LoVo (cell line): ENCODE data around the gene RFWD3.

Experiments
- DNase-seq: peaks from one replicate; pipeline ENCODE4 v3.0.0-alpha.2; 2016; ENCODE audit warnings: low spot score

RFWD3 gene

DNA sequence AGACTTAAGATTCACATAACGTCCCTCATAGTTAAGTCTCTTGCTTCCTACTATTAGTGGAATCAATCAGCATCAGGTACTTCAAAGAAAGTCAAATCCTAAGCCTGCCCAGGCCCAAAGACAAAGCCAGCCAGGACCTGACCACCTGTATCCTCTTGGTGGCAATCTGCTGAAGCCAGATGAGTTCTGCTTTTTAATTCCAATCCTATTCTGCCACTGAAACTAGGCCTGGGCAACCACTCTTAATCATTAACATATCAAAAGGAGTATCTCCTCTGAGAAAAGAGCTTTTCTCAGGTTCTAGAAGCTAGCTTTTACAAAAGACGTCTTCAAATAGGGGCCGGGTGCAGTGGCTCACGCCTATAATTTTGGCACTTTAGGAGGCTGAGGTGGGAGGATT lies 44.7 kb downstream of the RFWD3 start:
- DNase-seq, result no peak

DNA sequence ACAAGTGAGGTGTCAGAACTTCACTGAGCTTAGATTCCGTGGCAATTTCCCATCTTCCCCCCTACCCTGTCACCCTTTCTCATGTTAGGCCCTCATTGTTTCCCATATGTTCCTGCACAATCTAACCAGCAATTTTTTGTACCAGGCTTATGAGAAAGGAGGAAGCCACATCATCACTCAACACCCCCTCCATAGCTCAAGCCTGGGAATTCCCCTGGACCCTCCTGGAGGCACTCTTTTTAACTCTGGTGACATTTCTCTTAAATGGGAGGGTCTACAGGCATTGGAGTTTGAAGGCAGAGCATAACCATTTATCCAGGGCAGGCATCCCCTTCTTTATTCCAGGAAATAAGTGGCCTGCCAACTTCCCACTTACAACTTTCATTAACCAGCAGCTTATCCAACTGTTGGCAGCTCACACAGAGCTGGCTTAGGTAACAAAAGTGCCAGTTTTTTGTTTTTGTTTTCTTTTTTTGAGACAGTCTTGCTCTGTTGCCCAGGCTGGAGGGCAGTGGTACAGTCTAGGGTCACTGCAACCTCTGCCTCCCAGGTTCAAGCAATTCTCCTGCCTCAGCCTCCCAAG lies 49.4 kb downstream of the RFWD3 start:
- no peak for DNase-seq

DNA sequence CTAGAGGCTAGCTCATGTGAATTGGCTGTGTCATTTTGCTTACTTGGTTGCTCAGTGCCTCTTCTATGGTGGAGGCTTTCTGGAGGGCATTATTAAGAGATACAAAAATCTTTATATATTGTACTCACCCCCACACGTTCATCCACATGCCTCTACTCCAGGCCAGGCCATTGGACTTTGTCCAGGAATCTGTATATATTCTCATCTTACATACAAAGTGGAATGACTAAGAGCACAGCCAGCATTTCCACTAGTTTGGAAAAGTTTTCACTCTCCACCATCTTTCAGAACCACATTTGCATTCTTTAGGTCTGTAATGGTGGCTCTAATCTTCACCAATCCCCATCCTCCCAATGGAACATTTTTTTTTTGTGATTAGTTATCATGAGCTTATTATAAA lies 55.0 kb downstream of the RFWD3 start:
- no peak for DNase-seq

DNA sequence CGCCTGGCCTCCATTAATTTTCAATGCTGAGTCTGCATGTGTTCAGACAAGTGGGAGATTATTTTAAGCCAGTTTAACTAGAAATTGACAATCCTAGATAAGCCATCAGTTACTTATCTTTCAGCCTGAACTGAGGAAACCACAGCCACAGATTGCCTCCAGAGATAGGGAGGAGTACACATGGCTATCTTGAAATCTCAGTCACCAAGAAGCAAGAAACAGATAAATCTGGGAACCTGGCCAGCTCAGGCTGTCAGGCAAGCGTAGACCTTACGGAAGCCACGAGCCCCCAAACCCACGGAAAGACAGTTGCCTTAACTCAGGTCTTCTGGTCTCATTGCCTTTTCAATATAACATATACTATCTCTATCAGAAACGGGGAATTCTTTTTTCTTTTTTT lies 57.7 kb downstream of the RFWD3 start:
- no peak for DNase-seq

DNA sequence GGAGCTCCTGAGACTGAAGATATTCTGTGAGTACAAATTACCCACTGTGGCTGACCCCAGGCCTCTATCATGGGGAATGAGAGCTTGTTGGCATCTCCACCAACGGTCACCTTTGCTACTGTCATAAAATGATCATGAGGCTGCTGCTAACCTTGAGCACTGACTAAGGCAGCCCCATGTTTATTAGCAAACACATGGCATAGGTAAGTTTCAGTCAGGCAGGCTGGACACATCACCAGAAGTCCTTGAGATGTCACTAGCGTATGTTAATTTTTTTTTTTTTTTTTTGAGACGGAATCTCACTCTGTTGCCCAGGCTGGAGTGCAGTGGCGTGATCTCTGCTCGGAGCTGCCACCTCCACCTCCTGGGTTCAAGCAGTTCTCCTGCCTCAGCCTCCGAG lies 58.3 kb downstream of the RFWD3 start:
- DNase-seq, result no peak

DNA sequence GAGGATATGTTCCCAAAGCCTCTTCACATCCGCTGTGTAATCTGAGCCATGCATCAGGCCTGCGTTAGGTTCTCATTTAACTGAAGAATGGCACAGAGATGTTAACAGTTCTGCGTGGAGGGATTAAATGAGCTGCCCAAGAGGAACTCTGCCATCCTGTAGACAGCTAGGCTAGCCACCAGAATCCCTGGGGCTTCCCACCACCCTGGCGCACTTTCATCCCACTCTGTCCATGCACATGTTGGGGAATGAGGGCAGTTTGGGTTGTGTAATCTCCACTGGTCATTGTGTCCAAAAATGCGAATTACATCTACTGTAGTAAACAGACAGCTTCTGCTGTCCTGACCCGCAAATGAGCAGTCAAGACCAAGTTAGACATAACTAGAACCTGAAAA lies 58.7 kb downstream of the RFWD3 start:
- DNase-seq, result no peak

DNA sequence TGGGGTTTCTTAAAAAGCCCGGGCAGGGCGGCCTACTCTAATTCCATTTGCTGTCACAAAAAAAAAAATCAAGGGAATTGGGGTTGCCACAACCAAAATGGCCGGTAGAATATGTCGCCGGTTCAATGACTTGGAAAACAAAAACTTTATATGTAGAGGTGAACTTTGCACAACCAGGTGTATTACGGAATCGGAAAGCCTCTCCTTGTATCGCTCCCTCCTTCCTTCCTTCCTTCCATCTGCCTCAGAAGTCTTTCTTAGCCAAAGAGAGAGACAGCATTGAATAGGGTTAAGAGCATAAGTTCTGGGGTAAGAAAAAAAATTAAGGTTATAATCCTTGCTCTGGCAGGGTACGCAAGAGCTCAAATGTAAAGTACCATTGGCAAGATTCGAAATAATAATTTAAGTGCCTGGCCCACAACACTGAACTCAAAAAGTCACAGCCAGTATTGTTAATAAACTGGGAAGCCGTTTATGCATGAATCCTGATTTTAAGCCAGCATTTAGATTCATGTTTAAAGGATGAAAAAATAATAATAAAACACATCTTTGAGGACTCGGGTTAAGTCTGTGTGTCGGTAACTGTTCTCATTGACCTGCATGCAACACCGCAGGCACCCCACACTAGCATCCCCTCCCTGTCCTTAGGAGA lies 59.2 kb downstream of the RFWD3 start:
- DNase-seq, result no peak

DNA sequence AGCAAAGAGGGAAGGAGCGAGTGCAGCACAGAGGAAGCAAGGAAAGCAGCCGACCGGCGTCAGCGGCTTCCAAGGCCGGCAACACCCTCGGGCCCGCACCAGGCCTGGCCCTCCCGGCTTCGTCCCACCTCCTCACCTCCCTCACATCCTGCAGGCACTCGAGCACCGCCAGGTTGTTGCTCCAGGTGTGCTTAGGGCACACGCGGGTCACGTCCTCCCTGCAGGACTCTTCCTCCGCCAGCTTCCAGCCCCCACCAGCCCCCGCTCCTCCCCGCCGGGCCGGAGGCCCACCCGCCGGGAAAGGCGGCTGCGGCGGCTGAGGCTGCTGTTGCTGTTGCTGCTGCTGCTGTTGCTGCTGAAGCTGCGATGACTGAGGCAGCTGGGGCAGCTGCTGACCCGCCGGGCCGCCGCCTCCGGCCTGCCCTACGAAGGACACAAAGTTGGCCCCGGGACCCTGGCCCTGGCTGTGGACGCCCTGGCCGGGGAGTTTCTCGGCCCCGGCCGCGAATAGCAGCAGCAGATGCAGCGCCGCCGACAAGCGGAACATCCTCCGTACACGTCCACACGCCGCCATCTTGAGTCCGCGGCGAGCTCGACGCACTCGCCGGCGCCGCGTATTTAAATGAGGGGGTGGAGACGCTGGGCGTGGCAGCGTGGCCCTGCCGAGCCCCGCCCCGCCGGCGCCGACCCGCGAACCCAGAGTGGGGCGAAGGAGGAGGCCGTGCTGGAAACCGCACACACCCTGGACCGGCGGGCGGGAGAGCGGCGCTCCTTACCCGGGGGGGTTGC lies 60.0 kb downstream of the RFWD3 start, which contains the start of gene GLG1:
Gene GLG1 (minus strand): TSS at position 594 of the 789 bp plus-strand sequence. CDS start 20 bp downstream, at position 574.
- peak; percentile 92 for DNase-seq

DNA sequence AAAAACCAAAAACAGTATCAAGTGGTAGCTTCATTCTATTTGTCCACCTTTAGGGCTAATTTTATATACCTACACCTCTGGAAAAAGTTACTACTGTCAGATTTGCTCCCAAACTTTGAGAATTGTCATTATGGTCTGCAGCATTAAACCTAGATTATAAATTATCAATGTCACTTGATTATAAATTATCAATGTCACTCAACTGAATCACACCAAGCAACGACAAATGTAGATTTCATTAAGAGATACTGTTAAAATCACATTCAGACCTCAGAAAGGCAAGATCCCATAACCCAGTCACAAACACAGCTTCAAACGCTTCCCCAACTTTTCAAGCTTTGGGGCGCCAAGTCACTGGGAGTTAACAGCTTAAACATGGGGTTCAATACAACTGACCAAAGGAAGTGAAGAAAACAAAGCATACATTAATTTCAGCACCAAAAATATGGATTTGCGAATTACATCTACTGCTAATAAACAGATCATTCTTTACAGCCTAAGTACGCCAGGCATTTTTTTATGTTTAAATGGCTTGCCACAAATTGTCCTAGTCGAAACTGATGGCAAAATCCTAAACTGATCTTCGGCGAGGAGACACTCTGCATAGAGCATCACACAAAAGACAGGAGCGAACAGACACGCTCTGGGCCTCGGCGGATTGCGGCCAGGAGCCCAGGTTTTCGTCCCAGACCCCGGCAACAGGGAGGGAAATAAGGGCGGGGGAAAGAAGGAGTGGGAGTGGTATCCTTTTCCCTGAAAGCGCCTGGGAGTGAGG lies 60.7 kb downstream of the RFWD3 start:
- DNase-seq, result no peak

DNA sequence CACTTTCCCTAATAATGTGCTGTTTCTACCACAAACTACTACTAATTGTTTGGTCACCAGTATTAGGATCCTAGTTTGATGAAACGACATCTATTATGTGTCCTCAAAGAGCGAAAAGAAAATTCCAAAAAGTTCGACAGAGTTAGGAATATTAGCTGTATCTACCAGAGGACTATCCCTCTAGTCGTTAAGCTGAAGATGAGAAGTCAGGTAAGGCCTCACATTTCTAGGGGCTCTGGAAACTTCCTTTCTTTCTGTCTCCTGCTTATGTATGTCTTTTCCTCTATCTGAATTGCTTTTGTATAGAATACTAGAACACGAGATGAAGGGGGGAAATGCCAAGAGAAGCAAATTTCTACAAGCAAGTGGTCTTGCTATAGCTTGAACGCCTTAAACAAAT lies 61.3 kb downstream of the RFWD3 start:
- no peak for DNase-seq

DNA sequence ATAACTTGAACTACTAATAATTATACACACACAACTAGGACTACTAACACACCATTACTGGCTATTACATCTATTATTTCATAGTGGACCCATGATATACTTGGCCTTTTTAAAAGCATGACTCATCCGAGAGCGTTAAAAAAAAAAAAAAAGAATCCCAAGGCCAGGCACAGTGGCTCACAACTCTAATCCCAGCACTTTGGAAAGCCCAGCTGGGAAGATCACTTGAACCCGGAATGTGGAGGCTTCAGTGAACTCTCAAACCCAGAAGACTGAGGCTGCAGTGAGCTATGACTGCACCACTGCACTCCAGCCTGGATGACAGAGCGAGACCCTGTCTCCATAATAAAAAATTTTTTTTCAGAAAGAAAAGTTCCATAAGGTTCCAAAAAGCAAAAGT lies 62.8 kb downstream of the RFWD3 start:
- DNase-seq, result peak; percentile 36

DNA sequence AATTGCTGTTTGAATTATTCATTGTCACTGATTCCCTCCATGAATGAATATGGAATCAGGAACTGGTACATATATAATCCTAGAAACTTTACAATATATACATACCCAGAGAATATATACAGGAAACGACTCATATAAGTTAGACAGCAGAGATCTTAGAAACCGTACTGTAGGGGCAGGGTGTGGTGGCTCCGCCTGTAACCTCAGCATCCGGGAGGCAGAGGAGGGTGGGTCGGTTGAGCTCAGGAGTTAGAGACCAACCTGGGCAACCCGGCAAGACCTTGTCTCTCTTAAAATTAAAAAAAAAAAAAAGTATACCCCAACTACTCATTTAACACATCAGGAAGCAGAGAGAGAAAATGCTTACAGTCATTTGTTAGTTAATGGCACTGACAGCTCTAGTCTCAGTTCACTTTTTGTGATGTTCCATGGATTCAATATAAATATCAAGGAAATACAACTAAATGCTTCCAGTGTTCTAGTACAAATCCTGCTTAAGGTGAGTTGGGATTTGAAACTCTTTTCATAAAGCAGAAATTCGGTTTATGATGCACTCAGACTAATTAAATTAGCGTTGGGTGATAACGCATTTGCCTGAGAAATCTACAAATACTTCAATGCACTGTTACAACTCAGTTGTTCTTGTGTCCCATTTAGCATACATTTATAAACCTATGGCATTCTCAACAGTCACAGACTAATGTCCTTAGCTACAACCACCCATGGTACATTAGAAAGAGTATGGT lies 65.4 kb downstream of the RFWD3 start:
- DNase-seq, result peak; percentile 58

DNA sequence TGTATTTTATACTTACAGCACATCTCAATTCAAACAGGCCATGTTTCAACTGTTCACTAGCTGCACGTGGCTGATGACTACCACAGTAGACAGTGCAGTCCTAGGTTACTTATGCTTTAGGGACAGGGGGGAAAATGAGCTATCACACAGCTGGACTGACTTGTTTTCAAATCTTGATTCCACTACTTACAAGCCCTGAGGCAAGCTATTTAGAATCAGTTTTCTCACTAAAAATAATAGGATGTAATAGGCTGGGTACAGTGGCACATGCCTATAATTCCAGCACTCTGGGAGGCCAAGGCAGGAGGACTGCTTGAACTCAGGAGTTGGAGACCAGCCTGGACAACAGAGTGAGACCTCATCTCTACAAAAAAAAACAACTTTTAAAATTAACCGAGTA lies 70.1 kb downstream of the RFWD3 start:
- DNase-seq, result no peak

DNA sequence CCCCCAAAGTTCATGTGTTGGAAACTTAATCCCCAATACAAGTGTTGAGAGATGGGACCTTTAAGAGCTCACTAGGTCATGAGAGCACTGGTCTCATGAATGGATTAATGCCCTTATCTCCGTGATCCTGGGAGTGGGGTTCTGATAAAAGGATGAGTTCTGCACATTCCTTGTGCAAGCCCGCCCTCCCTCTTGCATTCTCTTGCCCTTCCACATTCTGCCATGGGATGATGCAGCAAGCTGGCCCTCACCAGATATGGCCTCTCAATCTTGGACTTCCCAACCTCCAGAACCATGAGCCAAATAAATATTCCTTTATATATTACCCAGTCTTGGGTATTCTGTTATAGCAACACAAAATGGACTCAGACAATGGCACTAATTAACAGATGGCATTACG lies 73.8 kb downstream of the RFWD3 start:
- no peak for DNase-seq

DNA sequence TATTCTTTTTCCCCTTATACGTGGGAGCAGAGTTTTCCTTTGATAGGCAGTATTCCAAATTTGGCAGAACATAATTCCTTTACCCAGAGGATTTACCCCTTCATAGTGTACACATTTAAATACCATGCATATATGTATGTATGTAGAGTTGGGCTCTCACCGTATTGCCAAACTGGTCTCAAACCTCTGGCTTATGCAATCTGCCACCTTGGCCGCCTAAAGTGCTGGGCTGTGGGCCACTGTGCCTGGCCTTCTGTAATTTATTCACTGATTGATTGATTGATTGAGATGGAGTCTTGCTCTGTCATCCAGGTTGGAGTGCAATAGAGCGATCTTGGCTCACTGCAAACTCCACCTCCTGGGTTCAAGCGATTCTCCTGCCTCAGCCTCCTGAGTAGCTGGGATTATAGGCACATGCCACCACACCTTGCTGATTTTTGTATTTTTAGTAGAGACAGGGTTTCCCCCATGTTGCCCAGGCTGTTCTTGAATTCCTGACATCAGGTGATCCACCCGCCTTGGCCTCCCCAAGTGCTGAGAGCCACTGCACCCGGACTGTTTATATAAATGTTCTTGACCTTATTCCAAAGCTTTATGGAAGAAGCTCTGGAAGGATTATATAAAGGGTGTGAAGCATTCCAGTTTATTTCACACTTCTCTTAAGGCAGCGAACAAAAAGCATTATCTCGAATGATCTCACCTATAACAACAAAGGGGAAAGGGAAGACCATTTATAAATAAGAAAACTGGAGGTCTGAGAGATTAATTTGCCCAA lies 74.6 kb downstream of the RFWD3 start:
- DNase-seq, result no peak

DNA sequence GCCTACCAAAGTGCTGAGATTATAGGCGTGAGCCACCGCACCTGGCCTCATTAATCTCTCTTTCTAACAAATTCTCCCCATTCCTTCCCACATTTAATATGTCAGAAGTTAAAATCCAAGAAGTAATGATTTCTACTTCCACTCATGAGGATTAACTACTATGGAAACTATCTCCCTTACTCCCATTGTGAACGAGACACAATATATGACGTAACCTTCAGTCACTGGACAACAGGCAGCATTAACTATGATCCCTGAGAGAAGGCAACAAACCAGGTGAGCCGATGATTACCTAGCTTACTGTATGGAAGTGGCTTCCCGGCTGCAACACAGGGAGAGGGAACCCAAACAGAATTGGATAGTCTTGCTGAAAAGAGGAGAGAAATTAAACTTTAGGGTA lies 79.7 kb downstream of the RFWD3 start:
- DNase-seq, result no peak

DNA sequence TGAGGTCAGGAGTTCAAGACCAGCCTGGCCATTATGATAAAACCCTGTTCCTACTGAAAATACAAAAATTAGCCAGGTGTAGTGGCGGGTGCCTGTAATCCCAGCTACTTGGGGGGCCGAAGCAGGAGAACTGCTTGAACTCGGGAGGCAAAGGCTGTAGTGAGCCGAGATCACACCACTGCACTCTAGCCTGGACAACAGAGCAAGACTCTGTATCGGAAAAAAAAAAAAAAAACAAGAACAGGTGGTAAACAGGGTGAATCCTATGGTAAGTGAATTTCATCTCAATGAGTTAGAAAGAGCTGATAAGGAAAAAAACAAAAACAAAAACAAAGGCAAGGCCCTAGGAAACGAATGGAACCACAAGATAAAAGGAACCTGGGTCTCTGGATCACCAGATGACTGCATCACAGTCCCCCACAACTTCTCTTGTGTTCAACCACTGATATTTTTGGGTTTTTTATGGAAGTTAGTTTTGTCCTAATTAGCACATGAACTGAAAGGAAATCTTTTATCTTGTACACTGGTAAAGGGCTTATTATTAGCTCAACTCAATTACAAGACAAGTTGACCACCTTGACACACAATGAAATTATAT lies 80.7 kb downstream of the RFWD3 start:
- no peak for DNase-seq

DNA sequence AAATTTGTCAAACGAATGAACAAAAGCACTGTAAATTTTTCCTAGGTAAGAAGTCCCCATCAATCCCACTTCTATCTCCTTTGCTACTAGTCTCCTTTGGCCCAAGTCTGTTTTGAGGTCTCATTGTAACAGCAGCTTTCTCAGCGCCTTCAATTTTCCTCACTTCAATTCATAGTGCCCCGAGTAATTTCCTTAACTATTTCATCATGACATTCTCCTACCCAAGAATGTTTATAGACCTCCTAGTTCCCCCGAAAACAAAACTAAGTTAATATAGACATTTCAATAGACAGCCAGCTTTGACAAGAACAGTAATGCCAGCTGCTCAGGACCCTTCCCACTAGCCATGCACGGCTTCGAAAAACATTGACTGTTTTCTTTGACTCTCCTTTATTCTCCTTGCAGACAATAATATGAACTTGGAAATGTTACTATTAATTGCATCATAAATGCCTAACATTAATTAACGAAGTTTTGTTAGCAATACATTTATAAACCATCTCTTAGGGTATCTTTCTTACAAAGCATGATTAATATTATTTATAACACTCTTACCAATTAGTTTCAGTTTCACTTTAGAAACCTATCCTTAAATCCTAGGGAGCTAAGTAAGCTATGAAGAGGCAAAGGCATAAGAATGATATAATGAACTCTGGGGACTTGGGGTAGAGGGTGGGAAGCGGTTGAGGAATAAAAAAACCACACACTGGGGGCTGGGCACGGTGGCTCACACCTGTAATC lies 82.6 kb downstream of the RFWD3 start:
- DNase-seq, result no peak

DNA sequence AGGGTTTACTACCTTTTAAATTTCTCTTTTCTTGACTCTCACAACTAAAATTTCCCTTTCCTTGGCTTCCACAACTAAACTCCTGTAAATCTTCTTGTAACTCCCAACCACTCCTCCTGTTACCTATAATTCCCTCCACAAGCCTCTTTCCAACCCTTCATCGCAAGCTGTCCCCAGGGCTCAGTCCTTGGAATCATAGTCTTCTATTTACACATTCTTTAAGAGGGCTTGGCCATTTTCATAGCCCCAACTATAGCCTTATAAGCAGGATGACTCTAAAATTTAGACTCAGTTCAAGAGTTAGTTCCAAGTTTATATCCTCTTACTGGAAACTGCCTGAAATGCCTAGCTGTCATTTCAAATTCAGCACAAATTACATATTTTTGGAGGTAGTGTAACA lies 83.7 kb downstream of the RFWD3 start:
- peak; percentile 49 for DNase-seq

DNA sequence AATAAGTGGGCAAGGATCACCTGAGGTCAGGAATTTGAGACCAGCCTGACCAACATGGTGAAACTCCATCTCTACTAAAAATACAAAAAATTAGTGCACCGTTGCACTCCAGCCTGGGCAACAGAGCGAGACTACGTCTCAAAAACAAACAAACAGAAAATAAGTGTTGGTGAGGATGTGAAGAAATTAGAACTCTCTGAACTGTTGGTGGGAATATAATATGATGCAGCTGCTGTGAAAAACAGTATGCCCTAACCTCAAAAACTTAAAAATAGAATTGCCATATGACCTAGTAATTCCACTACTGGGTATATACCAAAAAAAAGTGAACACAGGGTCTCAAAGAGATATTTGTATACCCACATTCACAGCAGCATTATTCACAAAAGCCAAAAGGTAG lies 85.8 kb downstream of the RFWD3 start:
- no peak for DNase-seq
